C4-2B (cell line): ENCODE measurements around the gene TTC28.

Experiments
- CTCF ChIP-seq: fragments of 450-650 bp; conservative IDR thresholded peaks from 2 replicates; pipeline ENCODE4 v1.5.1; 2017; ENCODE audit warnings: mild to moderate bottlenecking
- ZFX ChIP-seq: fragments of 450-650 bp; IDR thresholded peaks from 2 replicates; pipeline ENCODE4 v1.6.1; 2017

- TF ChIP-seq CTCF: no peak
- TF ChIP-seq ZFX: no peak
Measured at GRCh38 chr22:28369854-28370253, 309.8 kb downstream of the TTC28 start.
